Activated CD4-positive, alpha-beta T cell treated with anti-CD3 and anti-CD28 coated beads, Interleukin-2, amount 50 U/mL, for 48 hours (primary cell): ENCODE measurements around the gene CARMIL3.
"Not testable (repeated sequence)": the region's sequence is repeated elsewhere in the genome, so short reads cannot be mapped to it uniquely, and the experiment has no call there.

Experiments used
- DNase-seq, 2 experiments: peaks; one replicate each; pipeline ENCODE4 v3.0.0-alpha.2; 2020

The CARMIL3 gene, protein sequence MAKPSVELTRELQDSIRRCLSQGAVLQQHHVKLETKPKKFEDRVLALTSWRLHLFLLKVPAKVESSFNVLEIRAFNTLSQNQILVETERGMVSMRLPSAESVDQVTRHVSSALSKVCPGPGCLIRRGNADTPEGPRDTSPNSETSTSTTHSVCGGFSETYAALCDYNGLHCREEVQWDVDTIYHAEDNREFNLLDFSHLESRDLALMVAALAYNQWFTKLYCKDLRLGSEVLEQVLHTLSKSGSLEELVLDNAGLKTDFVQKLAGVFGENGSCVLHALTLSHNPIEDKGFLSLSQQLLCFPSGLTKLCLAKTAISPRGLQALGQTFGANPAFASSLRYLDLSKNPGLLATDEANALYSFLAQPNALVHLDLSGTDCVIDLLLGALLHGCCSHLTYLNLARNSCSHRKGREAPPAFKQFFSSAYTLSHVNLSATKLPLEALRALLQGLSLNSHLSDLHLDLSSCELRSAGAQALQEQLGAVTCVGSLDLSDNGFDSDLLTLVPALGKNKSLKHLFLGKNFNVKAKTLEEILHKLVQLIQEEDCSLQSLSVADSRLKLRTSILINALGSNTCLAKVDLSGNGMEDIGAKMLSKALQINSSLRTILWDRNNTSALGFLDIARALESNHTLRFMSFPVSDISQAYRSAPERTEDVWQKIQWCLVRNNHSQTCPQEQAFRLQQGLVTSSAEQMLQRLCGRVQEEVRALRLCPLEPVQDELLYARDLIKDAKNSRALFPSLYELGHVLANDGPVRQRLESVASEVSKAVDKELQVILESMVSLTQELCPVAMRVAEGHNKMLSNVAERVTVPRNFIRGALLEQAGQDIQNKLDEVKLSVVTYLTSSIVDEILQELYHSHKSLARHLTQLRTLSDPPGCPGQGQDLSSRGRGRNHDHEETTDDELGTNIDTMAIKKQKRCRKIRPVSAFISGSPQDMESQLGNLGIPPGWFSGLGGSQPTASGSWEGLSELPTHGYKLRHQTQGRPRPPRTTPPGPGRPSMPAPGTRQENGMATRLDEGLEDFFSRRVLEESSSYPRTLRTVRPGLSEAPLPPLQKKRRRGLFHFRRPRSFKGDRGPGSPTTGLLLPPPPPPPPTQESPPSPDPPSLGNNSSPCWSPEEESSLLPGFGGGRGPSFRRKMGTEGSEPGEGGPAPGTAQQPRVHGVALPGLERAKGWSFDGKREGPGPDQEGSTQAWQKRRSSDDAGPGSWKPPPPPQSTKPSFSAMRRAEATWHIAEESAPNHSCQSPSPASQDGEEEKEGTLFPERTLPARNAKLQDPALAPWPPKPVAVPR (N-terminal part only)

GRCh38 chr14:24051789-24052655, at the start of gene CARMIL3:
Gene CARMIL3 (plus strand): TSS chr14:24052009. CDS start chr14:24052154, 145 bp downstream.
- peak; percentile 63 to 71 for DNase-seq

DNA sequence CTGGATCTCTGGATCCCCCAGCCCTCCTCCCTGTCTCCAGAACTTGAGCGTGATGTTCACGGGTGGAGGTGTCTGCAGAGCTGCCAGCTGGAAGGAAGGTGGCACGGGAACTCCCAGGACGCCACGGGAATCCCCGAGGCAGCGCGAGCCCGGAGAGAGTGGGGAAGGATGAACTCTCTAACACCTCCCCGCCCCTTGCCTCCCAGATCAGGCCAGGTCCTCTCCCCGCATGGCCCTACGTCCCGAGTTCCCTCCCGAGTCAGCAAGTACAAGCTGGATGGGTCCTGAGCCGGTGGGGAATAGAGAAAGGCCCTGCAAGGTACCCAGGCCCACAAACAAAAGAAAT, 45.4 kb upstream of the CARMIL3 start:
- not testable (repeated sequence) for DNase-seq

DNA sequence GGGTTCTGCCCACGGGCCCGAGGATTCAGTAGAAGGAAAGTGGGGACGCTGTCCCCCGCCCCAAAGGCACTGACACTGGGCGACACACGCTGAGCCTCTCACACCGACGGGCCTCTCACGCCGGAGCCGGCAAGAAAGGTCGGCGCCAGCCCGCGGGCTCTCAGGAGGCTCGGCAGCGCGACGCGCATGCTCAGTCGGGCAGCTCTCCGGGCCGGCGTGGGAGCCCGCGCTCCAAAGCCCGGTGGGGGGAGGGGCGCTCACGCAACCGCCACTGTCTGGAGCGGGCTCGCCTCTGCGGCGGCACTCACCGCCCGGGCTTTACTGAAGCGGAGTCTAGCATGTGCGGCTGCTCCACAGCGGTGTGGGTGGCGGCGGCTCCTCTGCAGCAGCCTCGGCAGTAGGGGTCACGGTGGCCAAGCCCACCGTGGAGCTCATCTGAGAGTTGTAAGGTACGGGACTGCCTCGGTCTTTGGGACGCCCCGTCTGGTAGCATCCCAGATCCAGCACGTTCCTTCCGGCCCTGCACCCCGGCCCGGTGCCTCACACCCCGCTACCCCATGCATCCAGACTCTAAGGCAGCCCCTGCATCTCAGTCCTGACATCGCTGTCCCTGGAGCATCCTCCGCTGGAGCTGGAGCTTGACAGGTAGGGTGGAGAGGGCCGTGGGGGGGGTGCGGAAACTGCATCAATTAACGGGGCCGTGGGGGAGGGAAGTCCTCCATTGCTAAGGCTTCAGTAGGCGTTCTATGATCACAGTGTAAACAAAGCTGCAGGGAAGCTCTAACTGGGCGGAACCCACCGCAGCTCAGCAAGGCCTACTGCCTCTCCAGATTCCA, 44.8 kb upstream of the CARMIL3 start:
- peak; percentile 58 to 65 for DNase-seq

DNA sequence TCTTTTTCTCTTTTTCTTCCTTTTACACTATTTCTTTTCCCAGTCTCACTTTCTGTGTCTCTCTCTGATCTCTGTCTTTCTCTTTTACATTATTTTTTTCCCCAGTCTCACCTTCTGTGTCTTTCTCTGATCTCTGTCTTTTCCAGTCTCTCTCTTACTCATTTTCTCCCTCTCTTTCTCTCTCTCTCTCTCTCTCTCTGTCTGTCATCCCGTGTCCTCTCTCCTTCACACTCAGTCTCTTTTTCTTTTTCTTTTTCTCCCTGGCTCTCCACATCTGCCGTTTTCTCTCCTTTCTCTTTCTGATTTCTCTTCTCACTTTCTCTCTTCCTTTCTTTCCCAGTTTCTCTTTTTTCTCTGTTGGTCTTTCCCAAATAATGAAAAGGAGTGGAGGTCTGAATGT, 40.8 kb upstream of the CARMIL3 start:
- DNase-seq: no peak

DNA sequence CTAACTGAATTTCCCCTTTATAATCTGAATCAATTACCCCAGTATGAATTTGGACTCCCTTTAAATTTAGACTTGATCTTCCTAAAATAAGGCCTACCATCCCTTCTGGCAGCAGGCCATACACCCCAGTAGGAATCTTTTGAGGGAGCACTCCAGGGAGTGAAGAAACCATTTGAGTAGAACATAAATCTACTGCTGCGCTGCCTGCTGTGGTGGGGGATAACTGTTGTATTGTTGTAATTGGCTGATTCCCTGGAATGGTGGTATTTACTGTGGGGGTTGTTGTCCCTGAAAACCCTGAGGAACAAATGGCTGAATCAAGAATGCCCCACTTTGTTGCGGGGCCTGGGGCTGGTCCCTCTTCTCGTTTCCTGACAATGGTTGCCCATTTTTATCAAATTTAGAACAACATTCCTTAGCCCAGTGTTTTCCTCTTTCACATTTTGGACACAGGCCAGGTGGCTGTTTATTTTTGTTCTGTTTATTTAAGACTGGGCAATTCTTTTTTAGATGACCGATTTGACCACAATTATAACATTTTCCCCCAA, 39.0 kb upstream of the CARMIL3 start:
- DNase-seq: not testable (repeated sequence)

DNA sequence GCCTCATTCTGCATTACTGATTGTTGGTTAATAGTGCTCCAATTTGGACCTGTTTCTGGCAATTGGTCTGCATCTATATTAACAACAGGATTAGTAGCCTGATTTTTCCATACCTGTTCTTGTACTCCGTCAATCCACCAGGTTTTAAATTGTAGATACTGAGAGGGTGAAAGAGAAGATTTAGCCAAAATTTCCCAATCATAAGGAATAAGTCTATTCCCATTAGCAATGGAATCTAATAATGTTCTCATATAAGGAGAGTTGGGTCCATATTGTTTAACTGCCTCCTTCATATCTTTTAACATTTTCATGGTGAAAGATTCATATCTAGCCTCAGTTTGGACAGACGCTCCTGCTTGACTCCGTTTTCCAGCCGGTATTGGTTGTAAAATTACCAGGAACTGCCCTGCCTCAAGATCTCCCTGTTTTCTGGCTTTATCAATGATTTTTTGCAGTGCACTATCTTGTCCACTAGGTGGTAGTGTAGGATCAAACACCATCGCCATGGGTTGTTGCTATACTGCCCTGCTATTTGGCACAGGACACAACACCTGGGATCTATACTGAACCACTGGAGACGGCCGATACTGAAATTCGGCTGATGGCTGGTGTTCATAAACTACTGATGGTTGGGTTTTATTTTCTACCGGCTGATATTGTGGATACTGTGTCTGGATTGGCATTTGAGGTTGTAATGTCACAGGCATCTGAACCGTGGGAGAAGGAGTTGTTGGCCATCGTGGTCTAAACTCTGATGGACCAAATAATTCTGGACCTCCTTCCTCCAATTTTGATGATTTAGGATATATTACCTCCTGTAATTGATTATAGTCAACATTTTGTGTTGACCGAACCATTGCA, 37.9 kb upstream of the CARMIL3 start:
- DNase-seq: peak; percentile 23 to 40

- not testable (repeated sequence) for DNase-seq
These were observed 36.1 kb upstream of the CARMIL3 start for GRCh38 chr14:24015745-24016144.

DNA sequence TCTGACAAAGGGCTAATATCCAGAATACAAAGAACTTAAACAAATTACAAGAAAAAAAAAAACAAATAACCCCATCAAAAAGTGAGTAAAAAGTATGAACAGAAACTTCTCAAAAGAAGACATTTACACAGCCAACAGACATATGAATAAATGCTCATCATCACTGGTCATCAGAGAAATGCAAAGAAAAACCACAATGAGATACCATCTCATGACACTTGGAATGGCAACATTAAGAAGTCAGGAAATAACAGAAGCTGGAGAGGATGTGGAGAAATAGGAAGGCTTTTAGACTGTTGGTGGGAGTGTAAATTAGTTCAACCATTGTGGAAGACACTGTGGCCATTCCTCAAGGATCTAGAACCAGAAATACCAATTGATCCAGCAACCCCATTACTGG, 32.8 kb upstream of the CARMIL3 start:
- DNase-seq: not testable (repeated sequence)

DNA sequence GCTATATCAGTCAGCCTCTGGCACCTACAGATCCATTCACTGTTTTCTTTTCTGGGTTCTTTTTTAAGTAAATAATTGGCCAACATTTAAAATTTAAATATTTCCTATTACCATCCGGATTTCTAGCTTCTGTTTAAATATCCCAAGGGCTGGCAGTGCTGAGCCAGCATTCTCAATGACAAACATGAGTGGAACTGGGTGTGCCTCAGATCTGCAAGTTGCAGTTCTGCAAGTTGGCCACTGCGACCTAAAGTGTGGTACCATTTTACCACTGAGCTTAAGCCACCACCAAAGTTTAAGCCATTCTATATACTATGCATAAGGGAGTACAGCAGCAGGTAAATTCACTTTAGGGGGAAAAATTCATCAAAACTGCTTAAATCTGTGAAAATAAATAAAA, 31.9 kb upstream of the CARMIL3 start:
- DNase-seq: not testable (repeated sequence)

- not testable (repeated sequence) for DNase-seq
These were observed 31.3 kb upstream of the CARMIL3 start for GRCh38 chr14:24020520-24020919.

DNA sequence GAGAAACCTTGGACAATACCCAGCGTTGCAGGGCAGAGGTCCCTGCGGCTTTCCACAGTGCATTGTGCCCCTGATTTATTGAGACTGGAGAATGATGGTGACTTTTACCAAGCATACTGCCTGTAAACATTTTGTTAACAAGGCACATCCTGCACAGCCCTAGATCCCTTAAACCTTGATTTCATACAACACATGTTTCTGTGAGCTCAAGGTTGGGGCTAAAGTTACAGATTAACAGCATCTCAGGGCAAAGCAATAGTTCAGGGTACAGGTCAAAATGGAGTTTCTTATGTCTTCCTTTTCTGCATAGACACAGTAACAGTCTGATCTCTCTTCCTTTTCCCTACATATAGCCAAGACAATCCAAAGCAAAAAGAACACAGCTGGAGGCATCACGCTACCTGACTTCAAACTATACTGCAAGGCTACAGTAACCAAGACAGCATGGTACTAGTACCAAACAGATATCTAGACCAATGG, 26.8 kb upstream of the CARMIL3 start:
- DNase-seq: not testable (repeated sequence)

DNA sequence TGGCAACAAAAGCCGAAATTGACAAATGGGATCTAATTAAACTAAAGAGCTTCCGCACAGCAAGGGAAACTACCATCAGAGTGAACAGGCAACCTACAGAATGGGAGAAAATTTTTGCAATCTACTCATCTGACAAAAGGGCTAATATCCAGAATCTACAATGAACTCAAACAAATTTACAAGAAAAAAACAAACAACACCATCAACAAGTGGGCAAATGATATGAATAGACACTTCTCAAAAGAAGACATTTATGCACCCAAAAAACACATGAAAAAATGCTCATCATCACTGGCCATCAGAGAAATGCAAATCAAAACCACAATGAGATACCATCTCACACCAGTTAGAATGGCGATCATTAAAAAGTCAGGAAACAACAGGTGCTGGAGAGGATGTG, 22.1 kb upstream of the CARMIL3 start:
- not testable (repeated sequence) for DNase-seq

DNA sequence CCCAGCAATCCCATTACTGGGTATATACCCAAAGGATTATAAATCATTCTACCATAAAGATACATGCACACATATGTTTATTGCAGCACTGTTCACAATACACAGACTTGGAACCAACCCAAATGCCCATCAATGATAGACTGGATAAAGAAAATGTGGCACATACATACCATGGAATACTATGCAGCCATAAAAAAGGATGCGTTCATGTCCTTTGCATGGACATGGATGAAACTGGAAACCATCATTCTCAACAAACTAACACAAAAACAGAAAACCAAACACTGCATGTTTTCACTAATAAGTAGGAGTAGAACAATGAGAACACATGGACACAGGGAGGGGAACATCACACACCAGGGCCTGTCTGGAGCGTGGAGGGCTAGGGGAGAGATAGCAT, 20.5 kb upstream of the CARMIL3 start:
- DNase-seq: not testable (repeated sequence)

GRCh38 chr14:24032727-24033418, 18.9 kb upstream of the CARMIL3 start:
- DNase-seq: no peak

DNA sequence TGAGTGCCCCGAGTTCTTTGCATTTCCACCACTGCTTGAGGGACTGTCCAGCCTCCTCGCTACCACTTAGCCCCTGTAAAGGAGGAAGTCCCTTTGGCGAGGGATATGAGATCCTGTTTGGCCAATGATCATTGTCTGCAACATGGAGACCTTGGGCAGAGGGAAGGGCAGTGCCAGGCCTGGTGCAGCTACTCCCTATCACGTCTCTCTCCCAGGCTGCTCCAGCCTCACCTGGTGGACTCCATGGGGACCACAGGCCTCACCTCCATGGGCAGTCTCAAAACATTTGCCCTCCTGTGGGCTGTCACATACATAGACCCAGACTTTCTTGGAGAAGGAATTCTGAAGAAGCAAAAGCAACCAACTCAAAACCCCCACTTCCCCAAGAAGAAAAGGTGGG, 16.0 kb upstream of the CARMIL3 start:
- DNase-seq: not testable (repeated sequence)

GRCh38 chr14:24036169-24036962, 15.4 kb upstream of the CARMIL3 start:
- DNase-seq: peak; percentile 68 to 72

DNA sequence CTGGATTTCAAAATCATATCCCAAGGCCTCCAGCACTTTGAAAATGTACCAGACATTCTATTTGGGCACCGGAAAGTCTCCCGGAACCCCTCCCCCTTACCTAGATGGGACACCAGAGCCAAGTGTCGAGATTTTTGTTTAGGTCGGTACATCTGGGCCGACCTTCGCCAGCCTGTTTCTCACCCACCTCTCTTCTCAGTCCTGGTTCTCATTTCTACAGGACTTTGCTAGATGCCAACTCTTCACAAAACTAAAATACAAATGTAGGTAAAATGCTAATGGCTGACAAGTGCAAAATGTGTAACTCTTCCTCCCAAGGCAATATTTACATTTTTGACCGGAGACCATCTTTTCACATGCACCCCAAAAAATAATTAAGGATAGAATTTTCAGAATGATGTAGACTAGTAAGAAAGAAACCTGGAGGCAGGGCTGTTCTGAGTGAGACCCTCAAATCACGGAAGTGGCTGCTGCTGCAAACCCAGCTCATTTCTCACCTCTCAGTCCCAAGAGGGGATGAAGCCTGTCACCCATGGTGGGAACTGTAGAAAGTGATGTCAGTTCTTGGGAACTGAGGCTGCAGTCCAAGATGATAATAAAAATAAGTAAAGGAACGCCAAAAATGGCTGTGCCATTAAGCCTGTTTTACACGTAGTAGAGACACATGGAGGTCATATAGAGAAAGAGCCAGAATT, 14.7 kb upstream of the CARMIL3 start:
- DNase-seq: not testable (repeated sequence)
